Measurements from ENCODE around the gene KLHL5. TPM values are rescaled to one million over a fixed set of nuclear protein-coding genes. Genes with fewer than 3 reads are reported as not detected.

Gene KLHL5
- total and polyA plus RNA-seq, 9 of the 15 experiments (the other 6 are each of a cell fraction or from before 2014, with no cell fraction given), result 8.0 to 30.8 (median 22.1) TPM

DNA sequence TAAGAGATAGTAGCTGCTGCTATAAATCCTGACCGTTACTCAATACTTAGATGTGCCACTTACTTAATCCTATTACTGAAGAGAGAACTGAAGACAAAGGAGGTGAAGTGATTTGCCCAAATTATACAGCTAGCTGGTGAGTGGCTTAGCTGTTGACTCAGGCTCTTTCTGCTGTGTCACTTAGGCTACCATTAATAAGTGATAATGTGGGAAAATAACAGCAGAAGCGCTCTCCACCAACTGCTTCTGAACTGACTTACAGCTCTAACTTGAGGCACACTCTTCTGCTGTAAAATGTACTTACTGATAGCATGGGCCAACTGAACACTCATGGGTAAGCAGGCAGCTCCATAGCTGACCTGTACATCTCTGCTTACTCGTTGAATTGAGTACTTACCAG, 7.5 kb upstream of the KLHL5 start (continued):
- TF ChIP-seq ZNF165 (CRISPR knock-in tag; IDR thresholded peaks at IDR 0.05; ENCODE audit: borderline replicate concordance) (no peak), NFE2 (IDR thresholded peaks at IDR 0.05; ENCODE audit: low read depth) (peak; percentile 85)
- TF ChIP-seq, protein P1, sequence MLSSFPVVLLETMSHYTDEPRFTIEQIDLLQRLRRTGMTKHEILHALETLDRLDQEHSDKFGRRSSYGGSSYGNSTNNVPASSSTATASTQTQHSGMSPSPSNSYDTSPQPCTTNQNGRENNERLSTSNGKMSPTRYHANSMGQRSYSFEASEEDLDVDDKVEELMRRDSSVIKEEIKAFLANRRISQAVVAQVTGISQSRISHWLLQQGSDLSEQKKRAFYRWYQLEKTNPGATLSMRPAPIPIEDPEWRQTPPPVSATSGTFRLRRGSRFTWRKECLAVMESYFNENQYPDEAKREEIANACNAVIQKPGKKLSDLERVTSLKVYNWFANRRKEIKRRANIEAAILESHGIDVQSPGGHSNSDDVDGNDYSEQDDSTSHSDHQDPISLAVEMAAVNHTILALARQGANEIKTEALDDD (IDR thresholded peaks at IDR 0.05), result peak; percentile 49; the same call in 1 of the 2 replicates

DNA sequence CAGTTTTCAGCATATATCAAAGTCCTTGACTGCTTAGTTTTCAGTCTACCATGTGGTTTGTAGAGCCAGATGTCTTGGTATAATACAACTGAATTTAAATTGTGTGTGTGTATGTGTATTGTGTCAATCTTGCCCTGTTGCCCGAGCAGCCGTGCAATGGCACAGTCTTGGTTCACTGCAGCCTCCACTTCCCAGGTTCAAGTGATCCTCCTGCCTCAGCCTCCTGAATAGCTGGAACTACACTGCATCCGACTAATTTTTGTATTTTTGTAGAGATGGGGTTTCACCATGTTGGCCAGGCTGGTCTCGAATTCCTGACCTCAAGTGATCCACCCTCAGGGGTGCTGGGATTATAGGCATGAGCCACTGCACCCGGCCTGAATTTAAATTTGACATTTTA, 6.0 kb upstream of the KLHL5 start:
- TF ChIP-seq ZNF224 (CRISPR knock-in tag; IDR thresholded peaks at IDR 0.05) (no peak), PCBP2 (IDR thresholded peaks at IDR 0.05; ENCODE audit: low read depth, low read length, poor library complexity, severe bottlenecking) (no peak), ZNF212 (CRISPR knock-in tag; IDR thresholded peaks at IDR 0.05) (no peak), NR2C2 (CRISPR knock-in tag; IDR thresholded peaks at IDR 0.05) (no peak), NR2C2 (tag; IDR thresholded peaks at IDR 0.05) (no peak), ZNF699 (CRISPR knock-in tag; IDR thresholded peaks at IDR 0.05; ENCODE audit: insufficient replicate concordance) (no peak), ZNF551 (CRISPR knock-in tag; IDR thresholded peaks at IDR 0.05) (no peak), ZNF184 (CRISPR knock-in tag; IDR thresholded peaks at IDR 0.05) (no peak), HES1 (IDR thresholded peaks at IDR 0.05; ENCODE audit: low read depth) (no peak), DPF2 (IDR thresholded peaks at IDR 0.05) (no peak), ZNF354B (CRISPR knock-in tag; IDR thresholded peaks at IDR 0.05) (no peak), GTF2F1 (IDR thresholded peaks at IDR 0.05; ENCODE audit: low read depth, low read length) (no peak), CEBPZ (IDR thresholded peaks at IDR 0.05; ENCODE audit: borderline replicate concordance, low read depth, low read length) (no peak)
- intact Hi-C loops (cut with micrococcal nuclease), result no loop called here
- ChIA-PET CTCF (ENCODE audit: low intra/inter-chr PET ratio) (no interaction called here), POLR2A (no interaction called here)
- no peaks in the 10 kb centered on the region for H3K9me1 ChIP-seq (ENCODE audit: control insufficient read depth, insufficient read depth, low read length)
- no peaks in the 10 kb centered on the region for H3K27me3 ChIP-seq (ENCODE audit: control insufficient read depth in 2 of 2, insufficient read depth in 2 of 2, low read length in 2 of 2)
- H3K27ac ChIP-seq (ENCODE audit: extremely low read depth, low read depth, low read length), result no peak overlapping the region
- no peak overlapping the region for H3K9ac ChIP-seq (ENCODE audit: insufficient read depth in 1 of 2, low read depth in 2 of 2, low read length in 2 of 2)
- no peak for DNase-seq (ENCODE audit: extremely low read depth in 1 of 4, low spot score in 3 of 4)
- in situ Hi-C loops (cut with MboI), result no loop called here
- H3K36me3 ChIP-seq (ENCODE audit: control insufficient read depth, insufficient read depth, low read length), result no peaks in the 10 kb centered on the region
- 87% methylated on average over 5 of the region's 5 CpGs for WGBS (ENCODE audit: insufficient coverage, low coverage, missing lambda C conversion rate)
- peaks cover 2% of the 10 kb centered on the region; the same call in 1 of the 3 replicates for H3K79me2 ChIP-seq (ENCODE audit: control insufficient read depth, insufficient read depth, low read length)
- BruUV-seq (replicated peaks), result no TSS peak
- peaks cover 0 to 11% of the 10 kb centered on the region in 2 experiments; a peak in 3 of 5 replicates for H3K4me1 ChIP-seq (replicated peaks in 1 of 2; ENCODE audit: control insufficient read depth in 2 of 2, insufficient read depth in 2 of 2, low read length in 2 of 2)
- no peak overlapping the region for H3K4me2 ChIP-seq (ENCODE audit: insufficient read depth, low read length)
- no peak overlapping the region for H3K4me3 ChIP-seq
- no peaks in the 10 kb centered on the region for H4K20me1 ChIP-seq (replicated peaks; ENCODE audit: control insufficient read depth, insufficient read depth, low read length)
- H3K9me3 ChIP-seq (replicated peaks; ENCODE audit: control insufficient read depth, insufficient read depth, low read depth, low read length), result no peaks in the 10 kb centered on the region
- no peak overlapping the region for H2AFZ ChIP-seq (ENCODE audit: low read depth, low read length)
- no peak for ATAC-seq
- no peak for FAIRE-seq
